ENCODE measurements around the gene HERC4.

HERC4 gene

DNA sequence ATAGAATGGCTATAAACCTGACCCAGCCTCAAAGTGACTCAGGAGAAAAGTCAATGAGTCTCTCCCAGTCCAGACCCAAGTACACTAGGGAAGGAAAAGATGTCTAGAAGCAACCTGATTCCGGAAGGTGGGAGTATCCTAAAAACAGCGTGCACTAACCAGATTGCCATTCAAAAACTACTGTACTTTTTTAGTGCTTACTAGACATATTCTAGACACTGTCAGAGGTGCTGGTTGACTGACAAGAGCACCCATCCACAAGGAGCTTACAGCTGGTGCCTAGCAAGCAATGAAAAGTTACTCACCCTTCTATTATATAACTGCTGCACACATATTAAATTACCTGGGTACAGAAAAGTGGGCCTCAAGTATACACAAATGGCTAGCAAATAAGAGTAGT is 109.6 kb downstream of the HERC4 start:
- H3K27ac Mint-ChIP-seq, result no peak overlapping the region
- H3K9me3 Mint-ChIP-seq, result peaks cover 24% of the 10 kb centered on the region
- peaks cover 60% of the 10 kb centered on the region for H3K36me3 Mint-ChIP-seq (ENCODE audit: low read depth)
- TF ChIP-seq, protein P1, sequence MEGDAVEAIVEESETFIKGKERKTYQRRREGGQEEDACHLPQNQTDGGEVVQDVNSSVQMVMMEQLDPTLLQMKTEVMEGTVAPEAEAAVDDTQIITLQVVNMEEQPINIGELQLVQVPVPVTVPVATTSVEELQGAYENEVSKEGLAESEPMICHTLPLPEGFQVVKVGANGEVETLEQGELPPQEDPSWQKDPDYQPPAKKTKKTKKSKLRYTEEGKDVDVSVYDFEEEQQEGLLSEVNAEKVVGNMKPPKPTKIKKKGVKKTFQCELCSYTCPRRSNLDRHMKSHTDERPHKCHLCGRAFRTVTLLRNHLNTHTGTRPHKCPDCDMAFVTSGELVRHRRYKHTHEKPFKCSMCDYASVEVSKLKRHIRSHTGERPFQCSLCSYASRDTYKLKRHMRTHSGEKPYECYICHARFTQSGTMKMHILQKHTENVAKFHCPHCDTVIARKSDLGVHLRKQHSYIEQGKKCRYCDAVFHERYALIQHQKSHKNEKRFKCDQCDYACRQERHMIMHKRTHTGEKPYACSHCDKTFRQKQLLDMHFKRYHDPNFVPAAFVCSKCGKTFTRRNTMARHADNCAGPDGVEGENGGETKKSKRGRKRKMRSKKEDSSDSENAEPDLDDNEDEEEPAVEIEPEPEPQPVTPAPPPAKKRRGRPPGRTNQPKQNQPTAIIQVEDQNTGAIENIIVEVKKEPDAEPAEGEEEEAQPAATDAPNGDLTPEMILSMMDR (IDR thresholded peaks at IDR 0.05), result no peak
- H3K27me3 Mint-ChIP-seq (ENCODE audit: low read depth, poor library complexity), result no peaks in the 10 kb centered on the region
- H3K4me1 Mint-ChIP-seq, result no peaks in the 10 kb centered on the region
- no peak for DNase-seq
- no peak overlapping the region for H3K4me3 Mint-ChIP-seq

DNA sequence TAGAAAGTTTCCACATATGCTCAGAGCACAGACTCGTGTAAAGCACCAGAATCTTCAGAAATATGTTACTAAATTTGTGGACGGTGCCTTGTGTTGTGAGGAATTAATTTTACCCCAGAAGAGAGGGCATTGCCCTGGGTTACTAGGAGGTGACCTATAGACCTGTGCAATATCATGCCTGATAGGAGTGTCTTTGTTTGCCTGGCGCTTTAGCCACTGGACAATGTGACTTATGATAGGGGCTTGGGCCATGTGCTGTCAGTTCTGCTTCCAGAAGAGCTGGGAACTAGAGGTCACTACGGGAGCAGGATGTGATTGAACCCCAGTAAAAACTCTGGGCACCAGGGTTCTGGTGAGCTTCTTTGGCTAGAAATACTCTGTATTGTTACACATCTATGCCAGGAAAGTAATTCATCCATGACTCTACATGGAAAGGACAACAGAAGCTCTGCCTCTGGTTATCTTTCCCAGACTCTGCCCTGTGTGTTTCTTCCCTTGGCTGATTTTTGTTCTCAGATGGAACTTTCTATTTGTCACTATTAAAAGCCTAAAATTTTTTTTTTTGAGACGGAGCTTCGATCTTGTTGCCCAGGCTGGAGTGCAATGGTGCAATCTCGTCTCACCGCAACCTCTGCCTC is 115.1 kb downstream of the HERC4 start:
- peak overlapping the region; percentile 46 for H3K27ac Mint-ChIP-seq

DNA sequence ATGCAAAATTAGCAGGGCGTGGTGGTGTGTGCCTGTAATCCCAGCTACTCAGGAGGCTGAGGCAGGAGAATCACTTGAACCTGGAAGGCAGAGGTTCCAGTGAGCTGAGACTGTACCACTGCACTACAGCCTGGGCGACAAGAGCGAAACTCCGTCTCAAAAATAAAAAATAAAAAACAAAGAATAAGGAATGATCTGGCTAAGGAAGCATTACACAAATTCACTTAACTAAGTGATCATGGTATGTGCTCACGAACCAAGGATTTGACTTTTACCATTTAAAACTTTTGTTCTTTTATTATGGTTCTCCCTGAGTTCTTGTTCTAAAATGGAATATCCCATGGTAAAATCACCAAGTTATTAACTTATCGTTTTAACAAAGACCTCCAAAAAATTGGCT is 119.5 kb downstream of the HERC4 start:
- H3K27ac Mint-ChIP-seq, result no peak overlapping the region
- no peaks in the 10 kb centered on the region for H3K27me3 Mint-ChIP-seq (ENCODE audit: low read depth, poor library complexity)
- peaks cover 36% of the 10 kb centered on the region for H3K36me3 Mint-ChIP-seq (ENCODE audit: low read depth)
- H3K4me3 Mint-ChIP-seq, result no peak overlapping the region
- no peaks in the 10 kb centered on the region for H3K9me3 Mint-ChIP-seq
- TF ChIP-seq, protein P1 (IDR thresholded peaks at IDR 0.05), result no peak
- DNase-seq, result no peak
- no peaks in the 10 kb centered on the region for H3K4me1 Mint-ChIP-seq

More for the DNA sequence above, 115.1 kb downstream of the HERC4 start:
- DNase-seq, result no peak
- H3K27me3 Mint-ChIP-seq (ENCODE audit: low read depth, poor library complexity), result no peaks in the 10 kb centered on the region
- H3K9me3 Mint-ChIP-seq, result no peaks in the 10 kb centered on the region
- H3K36me3 Mint-ChIP-seq (ENCODE audit: low read depth), result peaks cover 26% of the 10 kb centered on the region
- H3K4me1 Mint-ChIP-seq, result no peaks in the 10 kb centered on the region
- no peak overlapping the region for H3K4me3 Mint-ChIP-seq
- TF ChIP-seq, protein P1 (IDR thresholded peaks at IDR 0.05), result no peak

DNA sequence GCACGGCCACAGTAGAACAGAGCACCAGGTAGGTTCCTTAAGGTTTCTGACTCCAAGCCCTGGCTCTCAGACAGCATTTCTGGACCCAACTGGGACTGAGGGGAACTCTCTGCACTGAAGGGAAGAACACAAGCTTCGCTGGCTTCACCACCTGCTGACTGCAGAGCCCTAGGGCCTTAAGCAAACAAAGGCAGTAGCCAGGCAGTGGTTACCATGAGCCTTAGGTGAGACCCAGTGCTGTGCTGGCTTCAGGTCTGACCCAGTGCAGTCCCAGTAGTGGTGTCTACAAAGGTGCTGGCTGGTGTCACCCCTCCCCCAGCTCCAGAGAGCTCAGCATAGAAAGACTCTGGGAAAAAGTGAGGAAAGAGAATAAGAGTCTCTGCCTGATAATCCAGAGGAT is 131.2 kb downstream of the HERC4 start:
- peaks cover 7% of the 10 kb centered on the region for H3K4me1 Mint-ChIP-seq
- no peak overlapping the region for H3K4me3 Mint-ChIP-seq
- peak overlapping the region; percentile 36 for H3K27ac Mint-ChIP-seq
- H3K36me3 Mint-ChIP-seq (ENCODE audit: low read depth), result peaks cover 76% of the 10 kb centered on the region
- TF ChIP-seq, protein P1 (IDR thresholded peaks at IDR 0.05), result no peak
- no peak for DNase-seq
- peaks cover 17% of the 10 kb centered on the region for H3K9me3 Mint-ChIP-seq
- no peaks in the 10 kb centered on the region for H3K27me3 Mint-ChIP-seq (ENCODE audit: low read depth, poor library complexity)

DNA sequence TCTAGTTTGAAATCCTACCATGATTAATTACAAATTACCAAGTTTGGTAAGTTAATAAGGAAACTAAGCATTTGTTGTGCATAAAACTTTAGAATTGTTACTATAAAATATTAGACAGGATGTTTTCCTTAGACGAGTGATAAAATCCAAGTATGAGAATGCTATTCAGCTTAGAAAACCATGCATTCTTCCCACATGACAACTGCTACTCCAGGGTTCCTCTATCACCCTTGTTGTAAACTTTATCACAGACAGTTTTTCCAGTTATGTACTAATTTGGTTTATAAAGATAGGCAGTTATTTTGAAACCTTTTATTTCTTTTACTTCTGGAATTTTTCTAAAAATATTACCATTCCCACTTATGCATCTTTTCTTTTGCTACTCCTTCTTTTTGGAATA is 138.7 kb downstream of the HERC4 start:
- DNase-seq, result no peak
- no peaks in the 10 kb centered on the region for H3K9me3 Mint-ChIP-seq
- no peak overlapping the region for H3K27ac Mint-ChIP-seq
- H3K27me3 Mint-ChIP-seq (ENCODE audit: low read depth, poor library complexity), result no peaks in the 10 kb centered on the region
- H3K36me3 Mint-ChIP-seq (ENCODE audit: low read depth), result peaks cover 57% of the 10 kb centered on the region
- no peaks in the 10 kb centered on the region for H3K4me1 Mint-ChIP-seq
- no peak overlapping the region for H3K4me3 Mint-ChIP-seq
- TF ChIP-seq, protein P1 (IDR thresholded peaks at IDR 0.05), result no peak

DNA sequence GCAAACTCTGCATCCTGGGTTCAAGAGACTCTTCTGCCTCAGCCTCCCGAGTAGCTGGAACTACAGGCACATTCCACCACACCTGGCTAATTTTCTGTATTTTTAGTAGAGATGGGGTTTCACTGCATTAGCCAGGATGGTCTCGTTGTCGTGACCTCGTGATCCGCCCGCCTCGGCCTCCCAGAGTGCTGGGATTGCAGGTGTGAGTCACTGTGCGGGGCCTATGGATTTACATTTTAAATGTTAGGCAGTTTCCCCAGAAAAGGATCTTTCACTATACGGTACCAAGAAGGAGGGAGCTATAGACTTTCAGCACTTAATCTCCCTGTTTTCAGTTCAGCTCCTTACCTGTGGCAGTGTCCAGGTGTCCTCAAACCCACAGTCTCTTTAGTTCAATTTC is 139.9 kb downstream of the HERC4 start:
- Mint-ChIP-seq H3K27ac (peak overlapping the region; percentile 74), H3K9me3 (no peaks in the 10 kb centered on the region), H3K36me3 (ENCODE audit: low read depth) (peaks cover 63% of the 10 kb centered on the region), H3K27me3 (ENCODE audit: low read depth, poor library complexity) (no peaks in the 10 kb centered on the region), H3K4me3 (no peak overlapping the region), H3K4me1 (no peaks in the 10 kb centered on the region)
- TF ChIP-seq, protein P1 (IDR thresholded peaks at IDR 0.05), result no peak
- DNase-seq, result no peak

Data from nephron progenitor cell (in vitro differentiated cells).